Right lobe of liver (tissue), 4 donors: ENCODE measurements around the gene MYLK.
"Not testable (repeated sequence)": the region's sequence is repeated elsewhere in the genome, so short reads cannot be mapped to it uniquely, and the experiment has no call there.

Source experiments
- CTCF ChIP-seq, 4 donors: fragments of 200-600 bp in 3 of 4; fragments of 450-650 bp in 1 of 4; IDR thresholded peaks; one replicate each; pipeline versions ENCODE4 v1.5.1 to v1.8.0; 2016 to 2022; ENCODE audit warnings: antibody characterized with exemption in 4 of 4, mild to moderate bottlenecking in 2 of 4
- POLR2A ChIP-seq: fragments of 450-650 bp; IDR thresholded peaks from one replicate; pipeline ENCODE4 v1.6.1; 2017; ENCODE audit warnings: antibody characterized with exemption, mild to moderate bottlenecking
- donor health status: DM: no; HTN: no; CAD: no.
- donor health status: DM: no; HTN: no; CAD: no.
- donor health status: DM: no; HTN: yes; CAD: no.

GRCh38 chr3:123600863-123601262 lies 283.3 kb downstream of the MYLK start:
- not testable (repeated sequence) for TF ChIP-seq CTCF (IDR thresholded peaks at IDR 0.05); POLR2A
